22Rv1 (cell line): ENCODE data around the gene ESR2.
A peak's percentile ranks its signal among the peaks of the same experiment; 100 is the strongest.
"Not testable (repeated sequence)": the region's sequence is repeated elsewhere in the genome, so short reads cannot be mapped to it uniquely, and the experiment has no call there.

Experiments
- H3K27ac ChIP-seq: fragments of 450-650 bp; 2 replicates; pipeline ENCODE4 v1.5.1; 2017
- CTCF ChIP-seq: fragments of 450-650 bp; IDR thresholded peaks from 2 replicates; pipeline ENCODE4 v1.5.1; 2017; ENCODE audit warnings: mild to moderate bottlenecking
- ZFX ChIP-seq: fragments of 450-650 bp; IDR thresholded peaks from 2 replicates; pipeline ENCODE4 v1.6.1; 2017; ENCODE audit warnings: antibody characterized with exemption, borderline replicate concordance

Gene ESR2

GRCh38 chr14:64118892-64119291 is 175.3 kb downstream of the ESR2 start:
- TF ChIP-seq ZFX (no peak), CTCF (no peak)
- H3K27ac ChIP-seq = no peak overlapping the region

DNA sequence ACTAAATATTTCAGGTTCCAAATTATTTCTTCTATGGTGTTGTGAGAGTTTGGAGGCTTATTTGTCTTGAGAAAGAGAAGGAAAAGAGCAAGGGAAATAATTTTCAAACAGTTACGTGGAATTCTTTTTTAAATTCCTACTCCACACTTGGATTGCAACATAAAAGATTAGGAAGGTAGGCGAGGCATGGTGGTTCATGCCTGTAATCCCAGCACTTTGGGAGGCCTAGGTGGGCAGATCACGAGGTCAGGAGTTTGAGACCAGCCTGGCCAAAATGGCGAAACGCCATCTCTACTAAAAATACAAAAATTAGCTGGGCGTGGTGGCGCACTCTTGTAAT is 175.8 kb downstream of the ESR2 start:
- not testable (repeated sequence) for H3K27ac ChIP-seq

GRCh38 chr14:64117671-64118402 is 176.3 kb downstream of the ESR2 start:
- H3K27ac ChIP-seq = no peak overlapping the region
- TF ChIP-seq ZFX (no peak), CTCF (no peak)

DNA sequence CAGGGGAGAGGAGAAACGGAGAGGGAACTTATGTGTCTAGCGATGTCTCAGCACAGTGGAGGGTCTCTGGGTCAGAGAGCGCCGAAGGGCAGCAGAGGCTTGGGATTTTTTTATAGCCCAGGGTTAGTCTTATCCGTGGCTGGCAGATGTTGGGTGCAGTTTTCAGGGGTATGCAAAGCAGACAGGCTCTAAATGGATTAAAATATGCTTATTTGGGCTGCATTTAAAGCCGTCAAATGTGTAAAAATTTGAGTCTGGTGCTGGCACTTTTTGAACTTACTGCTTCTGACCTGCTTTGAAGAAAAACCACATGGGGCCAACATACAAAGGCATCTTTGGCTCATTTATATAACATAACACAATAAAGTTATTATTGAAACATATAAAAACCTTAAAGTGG is 178.8 kb downstream of the ESR2 start:
- no peak overlapping the region for H3K27ac ChIP-seq
- TF ChIP-seq ZFX = no peak
- TF ChIP-seq CTCF = no peak

DNA sequence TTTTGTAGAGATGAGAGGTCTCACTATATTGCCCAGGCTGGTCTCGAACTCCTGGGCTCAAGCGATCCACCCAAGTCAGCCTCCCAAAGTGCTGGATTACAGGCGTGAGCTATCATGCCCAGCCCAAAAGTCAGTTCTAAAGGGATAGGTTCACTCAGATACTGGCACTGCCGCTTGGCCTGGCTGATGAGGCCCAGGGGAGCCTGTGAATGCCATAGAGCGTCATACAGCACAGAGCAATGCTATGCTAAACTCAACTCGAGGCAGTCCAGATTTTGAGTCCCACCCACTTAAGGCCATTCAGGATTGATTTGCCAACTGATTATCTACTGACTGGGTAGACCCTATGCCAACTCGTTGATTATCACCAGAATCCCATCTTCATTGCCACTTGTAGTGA is 179.4 kb downstream of the ESR2 start:
- H3K27ac ChIP-seq = no peak overlapping the region
- no peak for TF ChIP-seq CTCF
- no peak for TF ChIP-seq ZFX

- no peak overlapping the region for H3K27ac ChIP-seq
Observed at GRCh38 chr14:64114166-64114565, 180.0 kb downstream of the ESR2 start.

GRCh38 chr14:64112867-64113678 is 181.1 kb downstream of the ESR2 start:
- peak overlapping the region; percentile 79 for H3K27ac ChIP-seq
- TF ChIP-seq ZFX (no peak), CTCF (no peak)

More at GRCh38 chr14:64114166-64114565, 180.0 kb downstream of the ESR2 start:
- TF ChIP-seq ZFX = no peak
- no peak for TF ChIP-seq CTCF
